GM19455 (cell line): Measurements from ENCODE around the gene STRA6.

Experiments
- ATAC-seq: cut with Tn5 transposase; IDR thresholded peaks from one replicate; pipeline ENCODE4 v1.9.1; 2021; ENCODE audit not compliant: unreplicated experiment

The STRA6 gene, protein sequence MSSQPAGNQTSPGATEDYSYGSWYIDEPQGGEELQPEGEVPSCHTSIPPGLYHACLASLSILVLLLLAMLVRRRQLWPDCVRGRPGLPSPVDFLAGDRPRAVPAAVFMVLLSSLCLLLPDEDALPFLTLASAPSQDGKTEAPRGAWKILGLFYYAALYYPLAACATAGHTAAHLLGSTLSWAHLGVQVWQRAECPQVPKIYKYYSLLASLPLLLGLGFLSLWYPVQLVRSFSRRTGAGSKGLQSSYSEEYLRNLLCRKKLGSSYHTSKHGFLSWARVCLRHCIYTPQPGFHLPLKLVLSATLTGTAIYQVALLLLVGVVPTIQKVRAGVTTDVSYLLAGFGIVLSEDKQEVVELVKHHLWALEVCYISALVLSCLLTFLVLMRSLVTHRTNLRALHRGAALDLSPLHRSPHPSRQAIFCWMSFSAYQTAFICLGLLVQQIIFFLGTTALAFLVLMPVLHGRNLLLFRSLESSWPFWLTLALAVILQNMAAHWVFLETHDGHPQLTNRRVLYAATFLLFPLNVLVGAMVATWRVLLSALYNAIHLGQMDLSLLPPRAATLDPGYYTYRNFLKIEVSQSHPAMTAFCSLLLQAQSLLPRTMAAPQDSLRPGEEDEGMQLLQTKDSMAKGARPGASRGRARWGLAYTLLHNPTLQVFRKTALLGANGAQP

DNA sequence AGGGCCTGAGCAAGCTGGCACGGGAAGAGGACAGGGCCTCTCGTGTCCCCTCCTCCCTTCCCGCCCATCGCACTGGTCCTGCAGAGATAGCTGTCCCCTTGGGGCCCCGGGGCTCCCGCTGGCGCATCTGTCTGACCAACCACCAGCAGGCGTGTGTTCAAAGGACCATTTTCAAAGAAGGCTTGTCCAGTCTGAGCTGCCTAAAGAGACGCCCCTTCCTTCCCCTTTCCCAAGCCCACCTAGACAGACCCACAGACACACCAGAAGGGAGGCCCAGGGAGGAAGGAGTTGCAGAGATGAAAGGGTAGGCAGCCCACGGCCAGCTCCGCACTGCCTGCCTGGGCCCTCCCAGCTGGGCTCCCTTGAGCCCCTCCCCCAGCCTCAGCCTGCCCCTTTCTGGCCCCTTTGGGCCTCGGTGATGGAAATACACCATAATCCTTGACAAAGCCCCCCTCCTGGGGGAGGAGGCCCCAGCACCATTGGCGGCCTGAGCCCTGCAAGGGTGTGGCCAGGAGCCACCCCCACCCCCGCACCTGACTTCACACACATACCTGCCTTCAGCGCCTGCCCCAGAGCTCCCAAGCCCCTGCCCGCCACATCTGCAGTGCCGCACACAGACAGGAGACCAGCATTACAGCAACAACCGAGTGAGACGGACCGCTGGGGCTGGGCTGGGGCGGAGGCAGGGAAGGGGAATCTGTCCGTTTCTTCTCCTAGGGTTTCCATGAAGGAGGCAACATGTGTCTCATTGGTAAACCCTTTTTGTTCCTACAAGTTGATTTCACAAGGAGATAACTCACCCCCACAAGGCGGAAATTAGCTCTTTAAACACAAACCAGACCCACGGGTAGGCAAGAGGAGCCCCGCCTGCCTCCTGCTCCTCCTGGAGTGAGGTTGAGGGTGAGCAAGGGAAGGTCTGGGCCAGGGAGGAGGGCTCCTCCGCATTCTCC is at the start of gene STRA6:
Gene STRA6 (minus strand): TSS at position 336 of the 950 bp plus-strand sequence. CDS start 520 bp downstream, outside the sequence.
- ATAC-seq, result no peak

DNA sequence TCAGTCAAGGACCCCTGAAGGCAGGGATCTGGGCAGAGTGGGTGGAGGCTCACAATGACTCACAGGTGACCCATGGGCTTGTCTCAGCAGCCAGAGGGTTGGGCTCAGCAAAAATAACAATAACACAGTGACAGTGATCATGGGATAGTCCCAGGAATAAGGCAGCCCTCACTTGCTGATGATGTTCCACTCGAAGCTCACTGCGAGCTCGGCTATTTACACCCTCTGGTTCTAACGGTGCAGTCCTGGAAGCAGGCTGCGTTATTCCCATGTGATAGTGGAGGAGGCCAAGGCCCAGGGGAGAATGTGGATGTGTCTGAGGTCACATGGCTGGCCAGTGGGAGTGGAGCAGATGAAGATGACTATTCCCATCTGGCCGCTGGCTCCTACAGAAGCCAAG is 49.7 kb upstream of the STRA6 start:
- ATAC-seq, result no peak

DNA sequence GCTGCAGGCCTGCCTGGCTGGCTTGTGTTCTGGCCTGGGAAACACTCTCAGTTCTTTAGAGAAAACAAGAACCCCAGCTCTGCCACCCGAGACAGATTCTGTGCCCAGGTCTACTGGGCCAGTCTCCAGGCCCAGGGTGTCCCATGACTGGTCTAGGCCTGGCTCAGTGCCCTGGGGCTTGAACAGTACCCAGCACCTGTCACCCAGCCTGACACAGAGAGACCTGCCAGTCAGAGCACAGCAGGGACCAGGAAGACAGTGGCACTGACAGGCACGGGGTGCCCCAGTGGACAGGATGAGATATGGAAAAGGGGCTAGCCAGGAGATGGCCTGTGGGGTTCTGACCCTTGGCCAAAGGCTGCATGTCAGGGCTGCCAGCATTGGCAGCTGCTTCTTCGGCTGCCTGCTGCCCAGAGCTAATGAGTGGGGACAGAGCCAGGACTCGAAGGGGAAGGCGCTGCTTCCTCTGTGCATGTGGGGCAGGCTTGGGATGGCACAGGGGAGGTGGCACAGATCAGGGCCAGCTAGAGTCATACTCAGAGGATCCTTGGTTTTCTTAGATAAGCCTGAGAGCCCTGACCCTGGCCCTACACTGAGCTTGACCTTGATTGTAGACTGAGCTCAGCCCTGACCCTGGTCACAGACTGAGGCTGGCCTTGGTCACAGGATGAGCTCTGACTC is 48.7 kb upstream of the STRA6 start:
- no peak for ATAC-seq

DNA sequence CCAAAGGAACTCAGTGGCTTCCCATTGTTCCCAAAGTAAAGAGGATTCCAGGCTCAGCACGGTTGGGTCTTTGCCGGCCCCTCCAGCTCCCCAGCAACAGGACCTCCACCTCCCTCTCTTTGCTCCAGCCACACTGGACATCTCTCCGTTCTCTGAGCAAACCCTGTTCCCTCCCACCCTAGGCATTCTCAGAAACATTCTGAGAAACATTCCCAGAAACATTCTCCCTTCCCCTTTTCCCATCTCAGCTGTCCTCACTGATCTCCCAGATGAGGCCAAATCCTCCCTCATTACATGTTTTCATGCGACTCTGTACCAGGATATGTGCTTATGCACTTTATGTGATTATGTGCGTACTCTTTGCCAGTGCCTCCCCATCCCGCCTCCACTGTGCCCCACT is 47.7 kb upstream of the STRA6 start:
- no peak for ATAC-seq

DNA sequence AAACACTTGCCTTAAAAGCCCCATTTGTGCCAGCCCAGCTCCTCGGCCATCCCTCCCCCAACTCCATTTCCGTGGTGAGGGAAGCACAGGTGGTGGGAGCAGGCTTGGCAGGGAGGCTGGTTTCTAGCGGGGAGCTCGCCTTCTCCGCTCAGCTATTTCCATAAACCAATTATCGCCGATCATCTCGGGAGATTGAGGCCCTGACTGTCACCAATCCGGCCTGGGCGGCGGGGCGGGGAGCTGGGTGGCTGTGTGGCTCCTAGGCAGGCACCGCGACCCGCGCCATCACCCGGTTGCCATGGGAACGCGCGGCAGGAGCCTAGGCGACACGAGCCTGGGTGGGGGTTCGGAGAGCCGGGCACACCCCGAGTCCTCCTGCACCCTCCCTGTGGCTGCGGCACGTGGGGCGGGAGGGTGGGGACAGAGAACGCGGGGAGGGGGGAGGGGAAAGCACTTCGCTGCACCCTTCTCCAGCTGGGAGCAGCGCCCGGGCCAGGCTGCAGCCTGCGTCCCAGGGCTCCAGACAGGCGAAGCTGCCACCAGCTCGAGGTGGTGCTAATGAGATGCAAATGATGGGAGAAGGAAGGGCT is 42.9 kb upstream of the STRA6 start:
- no peak for ATAC-seq

DNA sequence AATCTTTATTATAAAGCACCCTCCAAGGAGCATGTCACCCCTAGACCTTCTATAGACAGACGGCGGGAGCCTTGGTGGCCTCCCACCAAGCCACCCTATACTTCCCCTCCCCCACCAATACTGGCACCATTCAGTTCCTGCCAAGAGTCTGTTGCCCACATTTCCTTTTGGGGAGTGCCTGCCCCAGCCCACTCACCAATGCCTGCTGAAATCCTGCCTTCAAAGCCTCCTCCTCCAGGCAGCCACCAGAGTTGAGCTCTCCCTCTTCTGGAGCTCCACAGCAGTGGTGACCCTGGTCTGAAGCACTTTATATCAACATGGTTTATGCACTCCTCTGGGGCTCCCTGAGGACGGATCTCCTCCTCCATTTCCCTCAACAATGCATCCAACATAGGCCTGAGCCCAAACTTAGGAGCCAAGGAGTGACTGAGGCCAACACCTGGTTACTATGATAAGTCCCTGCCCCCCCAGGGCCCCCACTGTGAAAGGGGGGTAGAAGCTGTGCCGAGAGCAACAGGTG is 42.3 kb upstream of the STRA6 start:
- ATAC-seq, result no peak

DNA sequence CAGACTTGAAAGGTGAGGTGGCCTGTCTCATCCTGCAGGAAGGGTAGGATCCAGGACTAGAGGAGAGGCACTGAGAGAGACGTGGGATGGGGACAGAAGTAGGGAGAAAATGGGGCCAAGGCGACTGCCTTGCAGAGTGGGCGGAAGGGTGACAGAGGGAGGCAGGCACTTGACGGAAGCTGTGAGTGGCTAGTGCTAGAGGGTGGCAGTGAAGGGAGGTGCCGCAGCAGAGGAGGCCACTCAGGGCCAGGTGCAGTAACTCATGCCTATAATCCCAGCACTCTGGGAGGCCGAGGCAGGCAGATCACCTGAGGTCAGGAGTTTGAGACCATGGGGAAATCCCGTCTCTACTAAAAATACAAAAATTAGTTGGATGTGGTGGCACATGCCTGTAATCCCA is 40.8 kb upstream of the STRA6 start:
- no peak for ATAC-seq

DNA sequence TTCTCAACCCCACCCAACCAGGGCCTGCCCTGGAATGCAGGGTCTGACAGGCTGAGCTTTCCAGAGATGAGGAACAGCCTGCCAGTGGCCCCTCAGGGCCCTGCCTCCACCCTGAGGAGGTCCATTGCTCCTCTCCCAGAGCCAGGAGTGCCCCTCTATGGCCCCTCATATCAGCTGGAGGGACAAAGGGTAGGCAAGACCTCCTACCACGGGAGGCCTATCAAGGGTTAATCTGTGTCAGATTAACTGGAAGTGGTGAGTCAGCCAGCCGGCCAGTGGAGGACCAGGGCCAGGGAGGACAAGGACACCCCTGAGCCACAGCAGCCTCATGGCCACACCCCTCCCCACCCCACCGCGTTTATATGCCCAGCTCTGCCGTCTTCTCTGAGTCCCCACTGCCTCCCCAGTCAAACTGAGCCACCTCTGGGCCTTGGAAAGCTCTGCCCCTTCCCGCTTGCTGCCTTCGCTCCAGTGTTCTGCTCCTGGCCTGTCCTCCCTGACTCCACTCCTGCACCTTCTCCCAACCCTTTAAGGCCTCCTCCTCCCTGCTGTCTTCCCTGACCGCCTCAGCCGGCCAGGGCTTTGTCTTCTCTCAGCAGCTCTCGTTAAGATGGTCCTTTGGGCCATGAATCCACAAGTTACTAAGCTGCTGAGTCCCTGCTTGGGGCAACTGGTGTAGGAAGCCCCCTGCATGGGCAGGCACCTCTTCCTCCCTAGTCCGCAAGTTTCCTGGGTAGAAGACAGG is 40.0 kb upstream of the STRA6 start:
- ATAC-seq, result no peak

DNA sequence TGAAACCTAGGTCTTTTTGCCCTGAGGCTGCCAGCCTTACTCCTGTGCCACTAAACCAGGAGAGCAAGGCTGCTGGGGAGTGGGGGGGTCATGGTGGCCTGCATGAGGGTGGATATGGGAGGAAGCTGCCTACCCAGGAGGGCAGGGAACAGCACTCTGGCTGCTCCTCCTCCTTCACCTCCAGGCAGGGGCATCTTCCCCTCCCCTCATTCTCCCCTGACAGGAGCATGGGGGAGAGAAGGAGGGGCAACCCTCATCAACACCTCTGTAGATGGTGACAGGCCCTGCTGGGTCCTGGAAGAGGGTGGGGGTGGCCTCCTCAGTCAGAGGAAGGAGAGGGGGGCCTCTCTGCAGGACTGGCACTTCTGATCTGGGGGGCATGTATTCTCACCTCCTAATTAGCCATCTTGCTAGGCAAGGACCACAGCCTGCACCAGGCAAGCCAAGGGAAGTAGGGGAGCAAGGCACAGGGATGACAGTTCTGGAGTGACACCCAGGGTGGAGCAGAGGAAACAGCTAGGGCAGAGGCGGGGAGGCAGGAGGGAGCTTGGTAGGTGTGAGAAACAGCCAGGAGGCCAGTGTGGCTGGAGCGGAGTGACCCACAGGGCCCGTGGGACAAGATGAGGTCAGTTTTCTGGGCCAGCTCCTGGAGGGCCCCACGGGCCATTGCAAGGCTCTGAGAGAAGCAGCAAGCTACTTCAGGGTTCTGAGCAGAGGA is 38.5 kb upstream of the STRA6 start:
- ATAC-seq, result no peak

DNA sequence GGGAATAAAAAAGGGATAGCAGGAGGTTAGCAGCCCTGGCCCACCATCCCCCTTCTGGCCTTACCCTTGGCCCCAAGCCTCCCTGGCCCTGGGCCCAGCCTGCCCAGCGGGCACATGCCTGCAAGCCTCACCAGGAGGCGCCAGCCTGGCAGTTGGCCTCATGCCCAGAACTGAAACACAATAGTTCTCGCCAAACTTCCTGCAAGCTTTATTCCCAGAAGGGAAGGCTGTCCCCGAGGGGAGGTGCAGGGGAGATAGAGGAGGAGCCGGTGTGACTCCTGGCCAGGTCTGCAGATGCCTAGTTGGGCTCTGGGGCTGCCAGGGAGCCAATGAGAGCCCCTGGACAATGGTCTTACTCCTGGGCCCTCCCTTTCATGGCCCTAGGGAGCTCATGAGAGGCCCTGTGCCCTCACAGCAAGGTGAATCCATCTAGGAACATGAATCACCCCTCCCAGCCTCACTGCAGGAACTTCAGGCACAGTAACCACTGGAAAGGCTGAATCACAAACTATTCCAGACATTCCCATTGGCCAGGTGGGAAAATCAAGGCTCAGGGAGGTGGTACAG is 37.5 kb upstream of the STRA6 start:
- no peak for ATAC-seq

DNA sequence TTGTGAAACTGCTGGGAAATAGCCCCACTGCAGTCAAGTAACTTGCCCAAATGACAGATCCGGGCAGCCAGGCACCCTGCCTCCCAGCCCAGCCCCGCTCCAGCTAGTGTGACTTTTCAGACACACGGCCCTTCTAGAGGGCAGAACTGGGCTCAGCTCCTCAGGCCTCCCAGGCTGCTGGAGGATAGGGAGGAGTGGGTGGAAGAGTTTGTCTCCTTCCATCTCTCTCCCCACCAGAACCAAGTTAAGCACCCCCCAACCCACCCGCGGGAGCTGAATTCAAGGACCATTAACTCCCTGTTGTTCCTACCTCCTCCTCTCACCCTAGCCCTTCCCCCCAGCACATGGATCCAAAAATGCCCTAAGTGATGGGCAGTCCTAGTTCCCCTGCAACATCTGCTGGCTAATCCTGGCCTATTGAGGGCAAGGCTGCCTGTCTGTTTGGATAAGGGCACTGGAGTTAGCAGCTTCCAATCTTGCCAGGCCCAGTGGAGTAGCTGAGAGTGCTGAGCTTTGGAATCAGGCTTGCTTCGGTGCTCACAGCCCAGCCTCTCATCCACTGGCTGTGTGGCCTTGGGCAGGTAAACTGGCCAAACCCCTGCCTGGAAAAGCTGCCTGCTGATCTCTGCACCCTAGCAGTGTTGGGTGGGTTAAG is 36.6 kb upstream of the STRA6 start:
- ATAC-seq, result no peak

DNA sequence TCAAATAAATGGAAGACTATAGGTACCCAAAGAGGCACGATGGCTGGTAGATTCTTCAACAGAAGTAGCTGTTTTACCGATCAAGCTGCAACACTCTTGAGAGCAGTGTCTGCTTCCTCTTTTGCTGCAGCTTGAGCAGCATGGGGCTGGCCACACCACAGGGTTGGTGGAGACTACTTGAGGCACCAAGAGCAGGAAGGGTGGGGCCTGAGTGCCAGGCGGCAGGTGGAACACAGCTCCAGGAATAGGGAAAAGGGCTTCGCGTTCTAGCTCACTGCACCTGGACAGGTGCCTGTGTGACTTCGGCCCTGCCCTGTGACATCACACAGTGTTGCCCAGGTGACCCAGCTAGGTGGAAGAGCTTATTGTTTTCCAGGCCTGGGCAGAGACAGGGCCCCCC is 33.4 kb upstream of the STRA6 start, which contains the start of gene CCDC33:
Gene CCDC33 (plus strand): TSS at position 365 of the 400 bp plus-strand sequence. CDS start 394 bp downstream, outside the sequence.
- ATAC-seq, result no peak

DNA sequence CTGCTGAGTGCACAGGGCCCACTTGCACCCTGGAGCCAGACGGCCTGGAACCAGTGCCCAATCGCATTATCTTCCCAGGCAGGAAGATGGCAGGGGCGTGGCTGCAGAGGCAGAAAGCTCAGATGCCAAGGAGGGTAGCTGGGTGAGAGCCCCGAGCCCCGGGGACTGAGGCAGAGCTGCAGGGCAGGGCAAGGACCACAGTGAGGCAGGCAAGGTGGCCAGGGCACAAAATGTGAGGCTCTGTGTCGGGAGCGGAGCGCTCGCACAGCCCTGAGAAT is 31.9 kb upstream of the STRA6 start:
- no peak for ATAC-seq

DNA sequence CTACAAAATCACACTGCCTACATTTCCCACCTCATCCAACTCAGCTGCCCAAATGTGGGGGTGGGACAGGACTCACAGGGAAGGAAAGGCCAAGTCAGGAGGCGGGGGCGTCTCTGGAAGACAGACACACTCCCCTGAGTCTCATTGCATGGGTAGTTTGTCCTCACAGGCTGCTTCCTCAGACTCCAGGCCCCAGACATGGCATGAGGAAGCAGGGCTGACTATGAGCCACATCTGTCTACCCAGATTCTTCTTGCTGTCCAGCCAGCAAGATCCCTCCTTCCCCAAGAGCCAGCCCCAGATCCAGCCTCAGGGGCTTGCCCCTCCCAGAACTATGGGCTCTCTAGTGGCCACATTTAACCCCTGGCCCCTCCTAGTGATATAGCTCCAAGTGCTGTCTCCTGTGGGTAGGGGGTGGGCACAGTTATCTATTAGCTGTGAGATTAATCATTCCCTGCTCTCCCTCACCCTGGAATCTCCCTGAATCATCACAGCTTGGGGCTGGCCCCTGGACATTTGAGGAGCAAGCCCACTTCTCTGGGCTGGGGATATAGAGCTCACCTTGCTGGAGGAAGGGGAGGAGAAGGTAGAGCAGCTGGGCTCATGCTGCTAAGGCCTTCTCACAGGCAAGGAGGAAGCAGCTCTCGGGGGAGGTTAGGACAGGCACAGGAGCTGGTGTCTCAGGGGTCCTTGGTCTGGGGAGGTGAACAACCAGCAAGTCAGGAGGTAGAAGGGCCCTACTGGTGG is 31.4 kb upstream of the STRA6 start:
- ATAC-seq, result no peak

DNA sequence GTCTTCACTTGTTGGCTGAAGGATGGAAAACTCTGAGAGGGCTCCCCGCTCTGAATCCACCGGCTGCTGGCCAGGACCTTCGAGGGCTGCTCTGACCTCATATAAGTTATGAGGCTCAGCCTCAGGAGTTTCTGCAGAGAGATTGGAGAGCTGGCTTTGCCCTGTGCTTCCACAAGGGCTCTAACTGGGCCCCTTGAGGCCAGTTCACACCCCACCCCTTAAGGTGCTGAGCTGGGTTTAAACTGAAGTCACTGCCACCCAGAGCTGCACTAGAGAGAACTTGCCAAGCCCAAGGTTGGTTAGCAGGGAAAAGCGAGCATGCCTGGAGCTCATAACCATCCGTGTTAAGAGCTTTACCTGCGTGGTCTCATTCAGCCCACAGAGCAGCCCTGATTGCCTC is 30.8 kb upstream of the STRA6 start:
- ATAC-seq, result no peak

DNA sequence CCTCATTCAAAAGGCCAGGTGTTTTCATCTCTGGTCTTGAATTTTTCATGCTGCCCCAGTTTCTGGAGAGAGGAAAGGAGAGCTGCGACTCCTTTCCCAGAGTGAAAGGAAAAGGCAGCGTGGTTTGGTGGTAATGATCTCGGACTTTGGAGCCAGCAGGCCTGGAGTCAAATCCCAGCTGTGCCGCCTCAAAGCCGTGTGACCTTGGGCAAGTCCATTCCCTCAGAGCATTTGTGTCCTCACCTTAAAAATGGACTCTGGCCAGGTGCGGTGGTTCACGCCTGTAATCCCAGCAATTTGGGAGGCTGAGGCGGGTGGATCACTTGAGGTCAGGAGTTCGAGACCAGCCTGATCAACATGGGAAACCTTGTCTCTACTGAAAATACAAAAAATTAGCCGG is 28.9 kb upstream of the STRA6 start:
- ATAC-seq, result no peak

DNA sequence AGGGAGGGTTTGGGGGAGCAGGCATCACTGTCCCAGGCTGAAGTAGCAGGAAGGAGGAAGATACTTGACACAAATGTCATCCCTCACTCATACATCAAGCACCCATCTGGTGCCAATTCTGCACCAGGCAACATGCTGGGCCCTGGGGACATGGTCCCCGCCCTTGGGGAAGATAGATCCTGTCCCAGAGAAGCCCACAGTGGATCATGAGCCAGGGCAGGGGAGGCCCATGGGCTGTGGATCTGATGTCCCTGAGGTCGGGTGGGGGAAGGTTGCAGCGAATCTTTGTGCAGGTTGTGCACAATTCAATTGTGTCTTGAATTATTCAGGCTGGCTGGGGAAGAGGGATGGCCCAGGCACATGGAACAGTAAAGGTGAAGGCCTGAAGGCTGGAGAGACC is 27.1 kb upstream of the STRA6 start:
- no peak for ATAC-seq

DNA sequence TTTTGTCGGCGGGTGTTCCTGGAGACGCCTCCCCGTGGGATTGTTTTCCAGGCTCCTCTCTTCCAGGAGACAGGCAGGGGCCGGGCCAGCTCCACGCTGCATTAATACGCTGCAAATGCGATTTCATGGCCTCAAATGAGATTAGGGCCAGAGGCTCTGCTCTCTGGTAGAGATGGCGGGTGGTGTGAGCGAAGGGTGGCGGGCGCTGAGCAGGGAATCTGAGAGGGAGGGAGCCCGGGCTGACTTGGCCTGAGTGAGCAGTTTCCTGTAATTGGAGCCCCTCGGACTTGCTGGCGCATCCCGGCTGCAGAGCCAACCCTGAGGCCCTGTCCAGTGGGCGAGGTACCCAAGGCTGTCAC is 26.1 kb upstream of the STRA6 start:
- ATAC-seq, result no peak
